GM12873 (cell line): ENCODE results near the gene GPR183.

ENCODE experiments used
- TF ChIP-seq, protein P1 (sequence below): IDR thresholded peaks from 2 replicates; pipeline ENCODE4 v1.5.1; 2012; ENCODE audit warnings: low read depth, mild to moderate bottlenecking, moderate library complexity, low read length, control low read depth; ENCODE audit not compliant: insufficient read depth; ENCODE audit errors: missing control alignments

The GPR183 gene

DNA sequence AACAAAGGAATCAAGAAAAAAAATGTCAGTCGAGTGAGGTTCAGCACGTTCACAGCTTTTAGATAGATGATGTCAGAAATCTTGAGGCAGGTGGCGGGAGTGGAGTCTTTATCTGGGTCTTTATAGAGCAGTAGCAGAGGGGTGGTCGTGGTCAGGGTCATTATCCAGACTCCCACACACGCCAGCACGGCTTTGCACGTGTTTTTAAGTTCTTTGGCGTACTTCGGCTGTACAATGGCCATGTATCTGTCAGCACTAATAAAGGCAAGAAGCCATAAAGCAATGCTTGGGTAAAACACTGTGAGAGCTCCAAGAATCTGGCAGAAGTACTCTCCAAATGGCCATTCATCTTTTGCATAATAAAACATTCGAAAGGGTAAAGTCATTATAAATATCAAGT is 51.9 kb downstream of the GPR183 start:
- TF ChIP-seq, protein P1, sequence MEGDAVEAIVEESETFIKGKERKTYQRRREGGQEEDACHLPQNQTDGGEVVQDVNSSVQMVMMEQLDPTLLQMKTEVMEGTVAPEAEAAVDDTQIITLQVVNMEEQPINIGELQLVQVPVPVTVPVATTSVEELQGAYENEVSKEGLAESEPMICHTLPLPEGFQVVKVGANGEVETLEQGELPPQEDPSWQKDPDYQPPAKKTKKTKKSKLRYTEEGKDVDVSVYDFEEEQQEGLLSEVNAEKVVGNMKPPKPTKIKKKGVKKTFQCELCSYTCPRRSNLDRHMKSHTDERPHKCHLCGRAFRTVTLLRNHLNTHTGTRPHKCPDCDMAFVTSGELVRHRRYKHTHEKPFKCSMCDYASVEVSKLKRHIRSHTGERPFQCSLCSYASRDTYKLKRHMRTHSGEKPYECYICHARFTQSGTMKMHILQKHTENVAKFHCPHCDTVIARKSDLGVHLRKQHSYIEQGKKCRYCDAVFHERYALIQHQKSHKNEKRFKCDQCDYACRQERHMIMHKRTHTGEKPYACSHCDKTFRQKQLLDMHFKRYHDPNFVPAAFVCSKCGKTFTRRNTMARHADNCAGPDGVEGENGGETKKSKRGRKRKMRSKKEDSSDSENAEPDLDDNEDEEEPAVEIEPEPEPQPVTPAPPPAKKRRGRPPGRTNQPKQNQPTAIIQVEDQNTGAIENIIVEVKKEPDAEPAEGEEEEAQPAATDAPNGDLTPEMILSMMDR, result no peak

- TF ChIP-seq, protein P1, result no peak
Measured at GRCh38 chr13:99254830-99255229, 52.4 kb downstream of the GPR183 start.

GRCh38 chr13:99251921-99252320 is 55.3 kb downstream of the GPR183 start:
- TF ChIP-seq, protein P1, result no peak

GRCh38 chr13:99250982-99251825 is 56.0 kb downstream of the GPR183 start:
- TF ChIP-seq, protein P1, result no peak

GRCh38 chr13:99246100-99246499 is 61.1 kb downstream of the GPR183 start:
- TF ChIP-seq, protein P1, result no peak
